Ovary (tissue), 3 donors: Measurements from ENCODE around the gene MID1.

Experiments used
- CTCF ChIP-seq, 3 donors: fragments of 450-650 bp in 2 of 3; fragments of 200-600 bp in 1 of 3; IDR thresholded peaks; one replicate each; pipeline versions ENCODE4 v1.5.1 to v1.8.0; 2016 to 2022; ENCODE audit warnings: antibody characterized with exemption in 3 of 3, mild to moderate bottlenecking in 1 of 3
- POLR2A ChIP-seq: fragments of 450-650 bp; IDR thresholded peaks from one replicate; pipeline ENCODE4 v1.6.1; 2017; ENCODE audit warnings: antibody characterized with exemption, mild to moderate bottlenecking, moderate library complexity
- donor health status: DM: no; HTN: no; CAD: no.

DNA sequence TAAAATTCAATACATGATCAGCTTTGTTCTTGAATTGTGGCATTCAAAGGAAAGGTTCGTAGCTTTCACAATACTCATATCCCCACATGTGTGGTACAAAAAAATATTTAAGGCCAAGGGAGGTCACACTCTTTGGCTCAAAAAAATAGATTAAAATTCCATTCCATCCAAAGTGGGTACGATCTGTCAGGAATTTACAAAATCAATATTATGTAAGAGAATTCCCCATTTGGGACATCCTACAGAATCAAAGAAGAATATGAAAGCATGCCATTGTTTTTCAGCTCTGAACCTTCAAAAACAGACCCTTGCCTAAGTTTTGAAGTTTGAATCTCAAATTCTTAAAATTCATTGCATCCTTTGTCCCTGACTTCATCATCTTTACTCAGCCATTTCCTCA lies 85.8 kb downstream of the MID1 start:
- TF ChIP-seq CTCF (IDR thresholded peaks at IDR 0.05): no peak
- no peak for TF ChIP-seq POLR2A
